Activated CD8-positive, alpha-beta memory T cell treated with anti-CD3 and anti-CD28 coated beads for 4 hours (primary cell): ENCODE results near the gene HOXA7.

Experiments
- DNase-seq, 2 donors: peaks; one replicate each; pipeline ENCODE4 v3.0.0-alpha.2; 2020; ENCODE audit warnings: low read depth in 2 of 2

The HOXA7 gene

DNA sequence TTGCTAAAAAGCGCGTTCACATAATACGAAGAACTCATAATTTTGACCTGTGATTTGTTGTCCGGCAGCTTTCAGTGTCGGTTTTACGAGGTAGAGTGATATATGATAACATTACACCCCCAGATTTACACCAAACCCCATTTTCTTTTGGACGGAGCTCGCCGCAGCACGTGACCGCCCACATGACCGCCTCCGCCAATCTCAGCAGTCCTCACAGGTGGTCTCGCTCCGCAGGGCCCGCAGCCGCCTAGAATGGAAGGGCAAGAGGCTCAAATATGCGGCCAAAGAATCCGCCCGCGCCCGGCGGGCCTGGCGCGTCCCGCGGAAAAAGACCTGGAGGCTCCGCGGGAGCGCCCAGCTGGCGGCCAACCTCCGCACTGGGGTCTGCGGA is at the start of gene HOXA7:
HOXA7 (minus strand) TSS at position 168 of the 391 bp plus-strand sequence; CDS start at position 38, 130 bp downstream.
- no peak for DNase-seq

DNA sequence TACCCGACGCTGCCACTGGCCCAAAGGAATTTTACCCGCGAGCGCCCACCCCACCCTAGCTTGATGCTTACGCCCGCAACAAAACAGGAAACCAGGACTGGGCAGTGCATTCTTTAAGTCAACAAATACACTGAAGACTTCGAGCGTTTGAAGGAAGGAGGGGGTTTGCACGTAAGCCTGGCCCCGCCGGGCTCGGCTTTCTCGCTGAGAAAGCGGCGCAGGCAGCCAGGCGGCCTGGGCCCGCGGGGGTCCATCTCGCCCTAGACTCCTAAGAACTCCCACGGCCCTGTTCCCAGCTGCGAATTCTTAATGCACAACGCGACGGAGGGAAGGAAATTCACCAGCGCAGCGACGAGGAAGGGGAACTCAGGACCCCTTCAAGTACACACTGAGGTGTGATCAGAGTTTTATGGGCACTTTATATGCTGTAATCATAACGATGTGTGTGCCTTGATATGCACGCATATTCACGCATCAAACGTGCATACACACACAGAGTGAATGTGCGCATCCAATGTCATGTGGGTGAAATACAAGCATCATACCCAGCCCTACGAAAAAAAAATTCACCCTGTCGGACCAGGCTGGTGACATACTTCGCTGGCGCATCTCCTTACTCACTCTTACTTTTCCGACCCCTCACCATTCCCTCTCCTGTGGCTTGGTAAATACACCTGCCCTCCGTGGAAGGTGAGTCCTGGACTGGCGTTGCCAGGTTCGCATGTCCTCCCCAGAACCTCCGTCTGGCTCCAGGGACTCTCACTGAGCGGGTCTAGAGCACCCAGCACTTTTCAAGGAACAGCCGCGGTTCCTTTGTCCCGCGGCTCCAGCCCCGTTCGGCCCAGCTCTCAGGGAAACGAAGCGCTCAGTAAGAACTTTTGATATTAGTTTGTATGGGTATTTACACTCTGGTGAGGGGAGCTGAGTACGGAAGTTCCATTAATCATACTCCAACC is 49.1 kb upstream of the HOXA7 start:
- no peak for DNase-seq

DNA sequence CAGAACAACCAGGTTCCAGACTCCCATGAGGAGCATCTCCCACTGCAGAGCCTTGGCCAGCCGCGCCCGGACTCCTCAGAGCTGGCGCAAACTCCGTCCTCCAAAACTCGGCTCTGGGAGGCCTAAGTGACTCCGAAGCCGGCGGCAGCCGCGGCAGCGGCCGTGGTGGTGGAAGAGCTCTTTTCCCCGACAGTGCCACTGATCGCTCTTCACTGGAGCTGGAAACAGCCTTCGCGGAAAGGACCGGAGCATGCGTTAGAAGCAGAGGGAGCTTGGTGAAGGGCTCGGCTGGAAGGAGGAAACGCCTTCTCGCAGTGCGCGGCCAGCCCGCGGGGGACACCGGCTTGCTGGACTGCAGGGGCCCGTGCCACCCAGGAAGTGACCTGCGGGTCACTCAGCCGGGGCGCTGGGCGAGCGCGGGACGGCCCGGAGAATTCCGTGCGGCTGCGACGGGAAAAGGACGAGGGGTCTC is 48.4 kb upstream of the HOXA7 start:
- no peak for DNase-seq

DNA sequence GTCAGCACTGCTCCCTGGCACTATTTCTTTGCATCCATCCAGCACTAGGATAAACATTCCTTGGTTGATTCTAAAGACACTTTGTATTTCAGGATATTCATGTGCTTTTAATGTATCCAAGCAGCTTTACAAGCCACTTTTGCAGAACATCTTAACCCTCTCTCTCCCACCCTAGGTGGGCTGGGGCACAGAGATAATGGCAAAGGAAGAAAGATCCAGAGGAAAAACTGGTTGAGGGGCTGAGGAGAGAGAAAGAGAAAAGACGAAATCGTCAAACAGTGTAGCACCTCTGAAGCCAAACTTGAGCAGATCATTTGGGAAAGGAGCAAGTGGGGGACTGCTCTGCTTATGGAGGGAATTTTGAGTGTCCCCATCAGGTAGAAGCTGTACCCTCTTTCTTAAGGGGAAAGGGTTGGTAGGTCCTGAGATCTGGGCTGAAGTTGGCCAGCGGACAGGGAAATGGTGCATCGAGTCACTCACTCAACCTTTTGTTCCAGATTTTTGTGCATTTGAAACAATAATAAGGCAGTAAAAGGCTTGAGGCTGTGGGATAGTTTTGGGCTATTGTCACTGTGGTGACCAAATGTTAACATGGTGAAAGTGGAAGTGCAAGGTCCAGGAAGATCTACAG is 47.6 kb upstream of the HOXA7 start:
- DNase-seq: no peak

DNA sequence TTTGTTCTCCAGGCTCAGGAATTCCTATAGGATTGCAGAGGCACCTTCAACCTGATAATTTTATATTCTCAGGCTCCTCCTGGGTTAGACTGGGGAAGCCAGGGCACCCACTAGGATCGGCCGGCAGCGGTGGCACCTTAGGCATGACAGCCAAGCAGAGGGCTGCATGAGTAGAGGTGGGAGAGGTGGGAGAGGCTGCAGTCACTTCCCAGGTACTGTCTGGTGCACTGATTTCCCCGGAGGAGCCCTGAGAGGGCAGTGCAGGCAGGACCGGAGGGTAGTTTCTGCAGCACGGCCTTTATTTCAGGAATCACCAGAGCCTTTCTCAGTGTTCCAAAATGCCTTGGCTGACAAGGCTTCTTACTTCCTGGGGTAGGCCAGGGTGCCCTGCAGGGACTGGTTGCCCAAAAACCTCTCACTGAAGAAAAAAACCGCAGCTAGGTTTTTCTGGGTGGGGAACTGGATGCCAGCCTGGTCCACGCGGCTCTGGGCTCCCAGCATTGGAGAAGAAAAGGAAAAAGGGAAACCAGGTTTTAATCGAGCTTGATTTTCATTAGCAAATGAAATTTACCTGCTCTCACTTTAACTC is 47.0 kb upstream of the HOXA7 start:
- DNase-seq: no peak

DNA sequence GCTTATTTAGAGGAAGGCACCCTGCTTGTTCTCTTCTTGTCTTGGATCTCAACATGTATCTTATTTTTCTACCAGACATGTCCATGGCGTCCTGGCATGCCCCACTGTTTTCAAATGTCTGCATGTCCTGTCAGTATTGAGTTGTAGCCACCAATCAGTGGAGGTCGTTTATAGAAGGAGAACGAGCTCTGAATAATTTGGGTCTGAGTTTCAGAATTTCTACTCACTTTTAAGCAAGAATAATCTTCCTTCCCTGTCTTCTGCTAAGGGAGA is 46.3 kb upstream of the HOXA7 start:
- DNase-seq: no peak

DNA sequence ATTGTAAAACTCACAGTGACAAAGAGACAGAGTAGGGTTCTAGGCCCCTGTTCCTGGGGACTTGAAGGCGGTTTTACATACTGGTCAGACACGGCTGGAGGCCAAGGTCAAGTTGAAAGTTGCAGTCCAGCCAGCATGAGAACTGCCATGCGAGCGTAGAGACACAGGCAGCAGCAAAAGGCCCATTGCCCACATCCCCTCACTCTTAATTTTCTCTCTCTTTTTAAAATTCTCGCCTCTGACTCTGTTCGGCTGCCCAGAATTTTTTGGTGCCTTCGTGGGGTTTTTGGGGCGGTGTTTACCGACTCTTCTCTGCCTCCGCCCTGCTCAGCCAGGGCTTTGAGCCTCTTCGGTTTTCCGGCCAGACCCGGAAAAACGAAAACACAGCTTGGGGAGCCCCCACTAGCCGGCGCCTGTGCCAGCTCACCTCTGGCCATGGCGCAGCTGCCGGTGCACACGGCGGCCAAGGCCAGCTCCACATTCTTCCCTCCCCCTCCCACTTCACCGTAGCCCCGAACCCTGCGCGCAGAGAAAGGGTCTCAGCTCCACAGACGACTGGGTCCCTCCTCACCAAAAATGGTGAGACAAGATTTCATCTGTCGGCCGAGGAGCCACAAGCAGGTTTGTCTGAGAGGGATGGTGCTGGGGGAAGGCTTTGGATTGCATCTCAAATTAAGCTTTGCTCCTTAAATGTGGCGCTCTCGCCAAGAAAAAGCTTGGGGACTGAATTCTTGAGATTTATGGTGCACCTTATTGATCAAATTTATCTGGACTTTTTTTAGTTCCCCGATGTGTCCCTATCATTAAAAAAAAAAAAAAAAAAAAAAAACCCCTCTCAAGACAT is 45.8 kb upstream of the HOXA7 start:
- DNase-seq: no peak

DNA sequence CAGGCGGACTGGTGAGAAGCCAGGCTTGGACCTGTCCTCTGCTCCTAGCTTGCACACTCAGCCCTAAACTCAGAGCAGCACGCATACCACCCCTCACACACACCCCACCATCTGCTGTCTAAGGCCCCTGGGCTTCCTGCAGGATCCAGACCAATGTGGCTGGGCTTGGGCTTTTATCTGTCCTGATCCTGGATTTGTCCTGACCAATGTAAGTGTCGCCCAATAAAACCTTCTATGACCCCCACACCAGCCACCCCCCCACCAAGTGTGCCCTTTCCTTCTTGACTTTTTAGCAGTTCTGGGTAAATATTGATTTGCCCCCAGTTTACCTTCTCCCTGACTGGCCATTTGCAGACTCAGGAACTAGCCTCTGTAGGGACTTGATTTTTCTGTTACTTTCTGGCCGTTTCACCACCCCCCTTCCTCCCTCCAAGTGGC is 45.1 kb upstream of the HOXA7 start:
- no peak for DNase-seq

DNA sequence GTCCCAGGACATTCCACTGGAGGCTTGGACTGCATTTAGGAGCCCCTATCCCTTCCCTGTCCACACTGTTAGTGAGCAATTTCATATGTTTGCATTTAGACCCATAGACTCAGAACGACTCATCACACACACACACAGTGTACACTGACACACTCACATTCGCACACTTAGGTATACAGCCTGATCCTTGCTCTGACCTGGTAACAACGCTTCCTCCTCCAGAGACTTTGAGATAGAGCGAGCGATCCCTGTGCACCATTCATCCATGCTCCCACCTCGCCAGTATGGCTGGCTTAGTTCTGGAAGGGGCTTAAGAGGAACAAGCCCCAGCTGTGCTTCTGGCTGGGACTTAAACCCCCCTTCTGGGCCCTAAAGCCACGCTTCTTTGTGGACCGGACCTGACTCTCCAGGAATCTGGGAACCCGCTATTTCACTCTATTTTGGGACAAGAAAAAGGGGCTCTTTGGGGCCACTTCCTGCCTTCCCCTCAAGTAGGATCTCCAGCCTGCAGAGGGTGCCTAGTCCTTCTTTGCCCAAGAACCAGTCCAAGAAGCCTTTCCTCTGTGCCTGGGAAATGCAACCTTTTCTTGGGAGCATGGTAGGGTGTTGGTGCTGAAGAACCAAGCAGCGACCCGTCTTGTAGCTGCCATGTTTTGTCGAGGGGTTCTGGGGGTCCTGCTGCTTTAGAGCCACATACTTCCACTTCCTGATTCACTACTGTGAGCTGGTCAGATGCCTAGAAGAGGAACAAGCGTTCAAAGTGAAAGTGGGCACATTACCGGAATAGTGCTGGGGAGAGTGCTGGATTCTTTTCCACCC is 44.5 kb upstream of the HOXA7 start:
- DNase-seq: no peak

DNA sequence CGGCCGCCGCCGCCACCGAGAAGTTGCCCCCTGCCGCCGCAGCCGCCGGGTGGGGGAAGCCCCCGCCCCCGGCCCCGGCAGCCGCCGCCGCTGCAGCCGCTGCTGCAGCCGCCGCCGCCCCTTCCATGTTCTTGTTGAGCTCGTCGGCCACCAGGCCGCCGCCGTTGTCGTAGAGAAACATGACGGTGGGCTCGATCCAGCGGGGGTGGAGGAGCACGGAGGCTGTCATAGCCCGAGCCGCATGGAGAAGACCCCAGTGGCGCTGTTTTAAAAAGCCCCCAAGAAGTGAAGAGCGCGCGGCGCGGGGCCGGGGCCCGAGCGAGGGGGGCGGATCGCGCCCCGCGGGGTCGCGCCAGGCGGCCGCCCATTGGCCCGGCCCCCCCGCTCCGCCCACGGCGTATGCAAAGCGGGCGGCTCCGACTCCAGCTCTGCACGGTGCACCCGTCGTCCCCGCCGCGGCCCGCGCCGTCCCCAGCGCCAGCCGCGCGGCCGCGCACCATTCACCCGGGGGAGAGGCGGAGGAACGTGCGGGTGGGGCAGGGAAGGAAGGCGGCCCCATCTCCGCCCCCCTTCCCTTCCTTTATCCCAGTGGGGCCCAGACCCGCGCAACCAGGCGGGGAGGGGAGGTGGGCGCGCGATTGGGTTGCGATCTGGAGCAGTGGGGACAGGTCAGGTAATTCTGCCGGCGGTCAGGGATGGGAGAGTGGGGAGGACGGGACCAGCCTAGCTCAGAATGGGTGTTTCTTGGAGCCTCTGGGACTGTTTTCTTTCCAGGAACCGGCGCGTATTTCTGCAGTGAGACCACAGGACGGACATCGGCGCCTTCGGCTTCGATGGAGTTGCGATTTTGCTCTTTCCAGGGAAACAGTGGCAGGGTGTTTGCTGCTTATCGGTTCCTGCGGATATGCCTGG is 43.6 kb upstream of the HOXA7 start, which contains the start of gene HOXA13:
HOXA13 (minus strand) TSS at position 243 of the 912 bp plus-strand sequence; CDS start at position 229, 14 bp downstream.
- DNase-seq: no peak

DNA sequence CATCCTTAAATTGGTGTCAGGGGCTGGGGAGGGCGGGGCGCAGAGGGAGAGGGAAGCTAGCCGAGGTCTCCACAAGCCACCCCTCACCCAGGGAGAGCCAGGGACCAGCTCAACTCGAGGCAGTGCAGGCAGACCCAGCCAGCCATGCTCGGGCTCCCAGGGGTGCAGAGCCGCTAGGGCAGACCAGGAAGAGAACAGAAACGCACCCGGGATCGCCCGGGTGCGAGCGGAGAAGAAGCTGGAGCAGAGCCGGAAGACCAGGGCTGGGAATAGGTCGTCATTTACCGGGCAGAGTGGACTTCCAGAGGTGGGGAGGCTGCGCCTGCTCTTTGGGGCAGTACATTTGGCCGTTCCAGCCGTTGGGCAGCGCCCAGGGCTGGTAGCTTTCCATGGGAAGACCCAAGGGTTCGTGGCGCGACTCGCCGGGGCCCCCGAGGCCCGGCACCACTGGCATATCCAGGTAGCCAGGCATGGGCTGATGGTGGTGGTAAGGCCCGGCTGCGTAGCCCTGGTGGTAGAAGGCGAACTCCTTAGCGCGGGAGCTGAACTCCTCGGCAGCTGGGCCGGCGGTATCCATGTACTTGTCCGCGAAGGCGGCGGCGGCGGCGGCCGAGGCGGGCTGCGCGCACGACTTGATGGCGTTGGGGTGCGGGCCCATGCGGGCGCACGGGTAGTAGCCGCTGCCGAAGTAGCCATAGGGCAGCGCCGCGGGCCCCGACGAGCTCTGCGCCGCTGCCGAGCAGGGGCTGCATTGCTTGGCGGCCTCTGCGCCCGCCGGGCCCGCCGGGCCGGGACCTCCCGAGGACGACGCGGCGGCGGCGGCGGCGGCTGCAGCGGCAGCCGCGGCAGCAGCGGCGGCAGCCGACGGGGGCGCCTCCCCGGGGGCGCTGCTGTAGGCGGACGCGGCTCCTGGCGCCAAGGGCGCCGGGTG is 42.7 kb upstream of the HOXA7 start:
- no peak for DNase-seq

DNA sequence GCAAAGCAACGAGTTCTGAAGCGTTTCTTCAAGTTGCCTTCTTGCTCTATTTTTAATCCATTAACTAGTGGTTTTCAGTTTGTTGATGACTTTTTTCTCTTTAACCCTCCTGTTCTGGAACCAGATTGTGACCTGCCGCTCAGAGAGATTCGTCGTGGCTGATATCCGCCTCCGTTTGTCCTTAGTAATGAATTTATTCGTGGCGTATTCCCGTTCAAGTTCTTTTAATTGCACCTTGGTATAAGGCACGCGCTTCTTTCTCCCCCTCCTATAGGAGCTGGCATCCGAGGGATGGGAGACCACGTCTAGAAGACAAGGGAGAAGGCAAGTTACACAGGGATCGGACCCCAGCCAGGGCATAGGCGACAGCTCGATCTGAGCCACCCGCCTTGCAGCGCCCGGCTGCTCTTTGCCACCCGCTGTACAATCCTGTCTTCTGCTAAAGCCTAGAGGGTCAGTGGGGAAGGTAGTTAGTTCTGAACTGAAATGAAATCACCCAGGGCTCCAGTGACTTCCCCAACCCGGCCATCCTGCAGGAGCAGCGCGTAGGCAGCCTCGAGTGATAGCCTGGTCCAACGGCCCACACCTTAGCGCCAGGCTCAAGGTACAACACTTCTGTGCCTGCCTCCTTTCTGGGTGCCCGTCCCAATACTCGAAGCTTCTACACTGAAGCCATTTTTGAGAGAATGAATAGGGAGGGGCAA is 41.8 kb upstream of the HOXA7 start:
- DNase-seq: no peak

DNA sequence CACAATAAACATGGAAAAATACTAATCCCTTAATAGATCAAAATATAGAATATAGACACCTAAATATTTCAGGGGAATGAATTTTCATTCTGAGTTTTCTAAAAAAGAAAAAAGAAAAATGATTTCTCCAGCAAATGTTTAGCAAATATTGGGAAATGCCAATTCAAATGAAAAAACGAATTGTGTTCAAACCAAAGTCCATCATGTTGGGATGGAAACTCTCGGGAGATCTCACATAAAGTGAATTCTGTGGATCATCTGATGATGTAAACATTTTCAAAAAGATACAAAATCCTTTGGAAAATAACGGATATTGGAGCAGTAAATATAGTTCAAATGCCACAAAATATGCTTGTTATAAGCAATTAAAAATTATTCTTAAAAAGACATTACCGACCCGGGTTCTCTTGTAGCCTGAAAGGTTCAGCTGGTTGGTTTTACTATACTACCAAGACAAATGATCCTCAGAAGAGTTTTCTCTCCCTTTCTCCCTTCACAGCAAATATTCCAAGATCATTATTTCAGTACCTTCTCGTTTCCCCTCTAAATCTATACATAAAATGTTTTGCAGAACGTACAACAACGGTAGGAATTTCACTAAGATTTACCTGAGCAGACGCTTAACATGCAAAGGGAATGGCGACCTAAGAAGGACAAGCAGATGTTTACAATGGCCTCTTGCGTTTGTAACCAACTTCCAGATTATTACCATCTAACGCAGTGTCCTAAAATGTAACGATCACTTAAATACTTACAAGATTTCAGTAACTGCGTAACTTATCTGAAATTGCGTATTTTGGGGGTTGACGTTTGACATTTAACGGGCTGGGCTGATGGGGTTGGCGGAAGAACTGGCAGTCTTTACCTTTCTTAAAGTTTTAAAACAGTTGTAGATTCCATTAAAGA is 40.9 kb upstream of the HOXA7 start:
- DNase-seq: no peak

DNA sequence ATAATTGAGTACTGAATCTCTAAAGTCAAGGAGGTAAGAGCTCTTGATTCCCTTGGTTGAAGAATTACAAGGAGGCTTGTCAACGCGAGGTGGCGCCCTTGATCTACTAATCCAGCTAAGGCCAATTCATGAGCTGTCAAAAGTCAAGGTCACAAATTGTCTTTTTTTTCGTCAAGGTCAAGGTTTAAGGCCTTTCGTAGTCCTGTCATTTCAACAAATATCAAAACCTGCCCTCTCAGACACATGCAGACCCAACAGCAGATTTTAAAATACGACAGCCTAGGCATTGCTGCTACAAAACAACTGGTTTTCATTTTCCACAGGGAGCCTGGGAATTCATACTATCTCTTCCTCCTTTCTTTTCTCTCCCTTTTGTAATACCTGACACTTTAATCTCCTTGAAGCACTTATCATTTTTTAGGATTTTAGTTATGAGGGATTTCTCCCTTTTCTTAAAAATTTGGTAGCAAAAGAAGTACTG is 39.9 kb upstream of the HOXA7 start:
- DNase-seq: peak; percentile 66 to 71

DNA sequence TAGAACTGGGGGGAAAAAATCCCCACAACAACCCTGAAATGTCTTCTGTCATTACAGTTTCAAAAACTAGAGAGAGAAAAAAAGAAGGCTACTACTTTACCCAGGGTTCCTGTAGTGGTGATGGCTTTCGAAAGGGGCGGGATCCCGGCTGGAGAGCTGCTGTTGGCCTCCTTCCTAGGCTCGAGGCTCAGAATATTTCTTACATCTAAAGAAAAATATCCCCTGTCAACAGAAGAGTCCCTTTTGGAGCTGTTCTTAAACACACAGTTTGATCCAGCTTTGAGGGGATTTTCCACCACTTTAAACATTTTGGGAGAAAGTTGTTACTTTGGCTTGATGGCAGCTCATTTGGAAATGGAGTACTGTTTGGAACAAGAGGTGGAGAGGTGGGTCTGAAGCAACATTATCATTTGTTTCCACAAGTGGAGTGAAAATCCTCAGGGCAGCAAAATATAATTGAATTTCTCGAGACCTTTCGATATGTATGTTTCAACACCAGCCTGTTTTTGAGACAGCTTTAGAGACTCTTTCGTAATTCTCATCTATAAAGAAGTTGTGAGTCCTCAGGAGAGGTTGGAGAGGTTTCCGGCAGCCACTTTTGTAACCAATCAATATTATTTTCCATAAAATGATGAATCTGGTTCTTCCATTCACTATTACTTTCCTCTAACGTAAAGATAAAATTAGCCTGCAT is 38.4 kb upstream of the HOXA7 start:
- no peak for DNase-seq

DNA sequence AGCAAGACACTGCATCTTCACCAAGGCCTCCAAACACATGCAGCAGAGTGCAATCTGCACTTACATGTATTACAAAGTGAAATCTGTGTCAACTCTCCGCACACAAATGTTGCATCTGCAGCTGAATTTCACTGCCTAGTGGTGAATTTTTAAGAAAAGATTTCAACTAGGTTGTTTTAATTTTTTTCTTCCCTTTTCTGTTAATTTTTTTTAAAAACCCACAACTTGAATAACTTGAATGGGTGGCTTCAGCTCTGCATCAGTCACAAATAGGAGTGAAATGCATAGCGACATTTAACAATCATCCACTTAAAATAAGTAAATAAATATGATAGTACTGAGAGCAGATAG is 37.5 kb upstream of the HOXA7 start:
- DNase-seq: no peak
